Astrocyte of the spinal cord (primary cell): ENCODE measurements around the gene PDCD10.
A peak's percentile ranks its signal among the peaks of the same experiment; 100 is the strongest.

ENCODE experiments used
- DNase-seq: peaks from one replicate; pipeline ENCODE4 v3.0.0; 2011; ENCODE audit warnings: low read depth, low spot score
- H3K4me3 ChIP-seq: 2 replicates; pipeline ENCODE4 v1.5.1; 2011; ENCODE audit warnings: low read depth, mild to moderate bottlenecking, low read length, moderate library complexity
- in situ Hi-C: cut with HindIII; loops from 2 replicates; pipeline ENCODE4 v1.10.0; 2017; ENCODE audit warnings: low sequenced_read_pairs
- TF ChIP-seq, protein P1 (sequence below): IDR thresholded peaks from 2 replicates; pipeline ENCODE4 v1.5.1; 2012; ENCODE audit warnings: low read depth, mild to moderate bottlenecking, low read length, inconsistent platforms

PDCD10 gene

DNA sequence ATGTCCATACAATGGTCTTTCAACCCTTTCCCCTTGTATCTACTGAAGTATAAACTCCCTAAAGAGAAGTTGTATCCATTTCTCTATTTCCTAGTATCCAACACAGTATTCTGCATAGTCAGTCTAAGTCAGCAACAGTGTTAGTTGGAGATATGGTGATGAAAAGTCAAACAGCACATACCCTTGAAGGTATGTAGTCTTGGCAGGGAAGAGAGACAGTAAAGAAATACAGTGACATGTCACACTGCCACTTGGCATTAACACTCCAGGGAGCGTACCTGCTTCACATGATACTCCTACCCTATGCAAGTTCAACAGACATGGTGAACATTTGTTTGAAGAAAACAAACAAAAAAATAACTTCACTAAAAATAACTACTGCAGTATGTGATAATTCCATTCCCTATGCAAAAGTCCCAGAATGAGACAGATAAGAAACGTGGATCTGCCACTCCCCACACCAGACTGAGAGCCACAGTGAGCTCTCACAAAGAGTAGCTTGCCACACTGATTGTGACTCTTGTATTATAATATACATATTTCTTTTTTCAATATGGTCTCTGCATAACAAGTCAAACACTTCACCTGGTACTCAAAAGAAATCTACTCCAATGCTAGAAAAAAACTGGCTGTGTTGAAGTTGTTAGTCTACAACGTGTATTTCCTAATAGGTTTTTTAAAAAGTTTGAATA lies 5.9 kb downstream of the PDCD10 start:
- in situ Hi-C loops, result no loop called here
- TF ChIP-seq, protein P1, sequence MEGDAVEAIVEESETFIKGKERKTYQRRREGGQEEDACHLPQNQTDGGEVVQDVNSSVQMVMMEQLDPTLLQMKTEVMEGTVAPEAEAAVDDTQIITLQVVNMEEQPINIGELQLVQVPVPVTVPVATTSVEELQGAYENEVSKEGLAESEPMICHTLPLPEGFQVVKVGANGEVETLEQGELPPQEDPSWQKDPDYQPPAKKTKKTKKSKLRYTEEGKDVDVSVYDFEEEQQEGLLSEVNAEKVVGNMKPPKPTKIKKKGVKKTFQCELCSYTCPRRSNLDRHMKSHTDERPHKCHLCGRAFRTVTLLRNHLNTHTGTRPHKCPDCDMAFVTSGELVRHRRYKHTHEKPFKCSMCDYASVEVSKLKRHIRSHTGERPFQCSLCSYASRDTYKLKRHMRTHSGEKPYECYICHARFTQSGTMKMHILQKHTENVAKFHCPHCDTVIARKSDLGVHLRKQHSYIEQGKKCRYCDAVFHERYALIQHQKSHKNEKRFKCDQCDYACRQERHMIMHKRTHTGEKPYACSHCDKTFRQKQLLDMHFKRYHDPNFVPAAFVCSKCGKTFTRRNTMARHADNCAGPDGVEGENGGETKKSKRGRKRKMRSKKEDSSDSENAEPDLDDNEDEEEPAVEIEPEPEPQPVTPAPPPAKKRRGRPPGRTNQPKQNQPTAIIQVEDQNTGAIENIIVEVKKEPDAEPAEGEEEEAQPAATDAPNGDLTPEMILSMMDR, result no peak
- H3K4me3 ChIP-seq, result no peak overlapping the region
- no peak for DNase-seq

DNA sequence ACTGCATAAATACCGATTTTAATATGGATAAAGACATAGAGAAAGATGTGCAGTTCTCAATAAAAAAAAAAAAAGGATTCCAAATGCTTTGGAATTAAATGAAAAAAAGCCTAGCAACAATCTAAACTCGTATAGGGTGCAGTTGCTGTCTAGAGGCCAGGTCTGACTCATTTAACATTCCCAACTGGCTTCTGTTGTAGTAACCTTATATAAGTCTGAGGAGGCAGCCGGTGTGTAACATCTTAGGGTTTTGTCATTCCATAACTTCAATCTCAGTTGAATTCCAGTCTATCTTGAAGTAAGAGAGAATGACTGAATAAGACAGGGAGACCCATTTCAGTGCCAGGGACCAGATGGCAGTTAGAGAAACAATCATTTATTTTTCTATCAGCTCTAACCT lies 6.5 kb downstream of the PDCD10 start:
- TF ChIP-seq, protein P1, result no peak
- peak; percentile 69 for DNase-seq
- H3K4me3 ChIP-seq, result no peak overlapping the region
- in situ Hi-C loops, result no loop called here

DNA sequence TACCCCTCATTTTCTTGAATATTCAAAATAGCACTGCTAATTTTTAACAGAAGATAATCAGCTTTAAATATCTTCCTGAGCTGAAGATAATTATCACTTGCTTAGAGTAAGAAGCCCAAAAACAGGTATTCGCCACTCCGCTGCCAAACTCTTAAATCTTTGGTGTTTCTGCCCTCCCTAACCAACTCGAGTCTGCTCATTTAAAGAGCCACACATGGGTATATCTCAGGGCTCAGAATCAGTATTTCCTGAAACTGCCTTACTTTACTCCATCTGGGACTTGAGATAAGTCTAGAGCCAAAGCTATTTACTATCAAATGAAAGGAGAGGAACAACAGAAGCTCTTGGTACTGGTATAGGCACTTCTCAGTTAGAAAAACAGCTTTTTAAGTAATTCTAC lies 10.8 kb downstream of the PDCD10 start:
- DNase-seq, result no peak
- H3K4me3 ChIP-seq, result no peak overlapping the region
- in situ Hi-C loops, result no loop called here
- TF ChIP-seq, protein P1, result no peak

DNA sequence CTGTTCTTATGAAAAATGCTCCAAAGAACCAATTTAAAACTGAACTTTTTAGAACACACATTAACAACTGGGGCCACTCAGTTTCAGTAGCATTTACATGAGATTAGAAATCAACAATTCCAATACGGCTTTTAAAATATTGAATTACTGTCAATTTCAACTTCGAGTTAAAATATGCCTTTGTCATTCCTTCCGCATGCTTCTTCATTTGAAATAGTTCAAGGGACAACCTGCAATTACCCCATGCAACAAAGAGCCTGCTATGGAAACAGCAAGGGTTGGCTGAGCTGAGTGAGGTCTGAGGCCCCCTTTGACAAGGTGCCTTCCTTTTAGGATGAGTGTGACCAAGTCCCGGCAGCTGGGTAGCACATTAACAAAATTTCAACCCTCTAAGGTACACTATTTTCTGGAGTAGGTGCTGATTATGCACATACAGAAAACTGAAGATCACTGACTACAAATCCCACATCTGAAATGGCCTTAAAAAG lies 11.6 kb downstream of the PDCD10 start:
- in situ Hi-C loops, result no loop called here
- DNase-seq, result no peak

DNA sequence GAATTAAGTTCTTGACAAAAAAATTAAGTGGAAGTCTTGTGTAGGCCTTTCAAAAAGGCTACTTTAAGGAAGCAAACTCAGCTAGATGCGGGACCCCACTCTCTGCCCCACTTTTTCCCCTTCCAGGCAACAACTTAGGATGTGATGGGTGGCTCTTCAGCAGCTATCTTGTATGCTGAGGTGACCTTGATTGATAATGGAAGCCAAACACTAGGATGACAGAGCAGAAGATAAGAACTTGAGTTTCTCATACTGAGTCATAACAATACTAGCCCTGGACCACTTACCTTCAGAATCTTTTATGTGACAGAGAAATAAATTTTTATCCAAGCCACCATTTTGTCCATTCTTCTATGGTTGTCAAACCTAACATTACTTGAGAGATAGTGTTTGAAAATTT lies 16.1 kb downstream of the PDCD10 start:
- TF ChIP-seq, protein P1, result no peak
- DNase-seq, result no peak
- H3K4me3 ChIP-seq, result no peak overlapping the region
- in situ Hi-C loops, result no loop called here

More for the DNA sequence above, 11.6 kb downstream of the PDCD10 start:
- TF ChIP-seq, protein P1, result no peak
- no peak overlapping the region for H3K4me3 ChIP-seq

DNA sequence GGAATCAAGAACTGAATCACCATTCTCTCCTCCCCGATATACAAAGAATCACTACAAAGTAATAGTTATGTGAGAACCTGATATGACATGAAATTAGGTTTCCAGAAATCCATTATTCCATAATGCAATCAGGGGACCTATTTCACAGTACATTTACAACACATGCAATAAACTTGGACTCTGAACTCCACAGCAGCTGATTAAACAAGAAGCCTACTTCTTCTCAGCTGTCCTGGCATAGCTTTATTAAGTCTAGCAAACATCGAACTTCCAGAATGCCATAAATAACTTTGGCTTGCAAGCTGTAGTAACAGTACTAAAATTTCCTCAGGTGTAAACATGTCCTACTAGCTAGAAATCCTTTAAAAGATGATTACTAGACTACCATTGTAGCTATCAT lies 17.8 kb downstream of the PDCD10 start:
- no peak overlapping the region for H3K4me3 ChIP-seq
- in situ Hi-C loops, result no loop called here
- no peak for DNase-seq
- TF ChIP-seq, protein P1, result no peak

DNA sequence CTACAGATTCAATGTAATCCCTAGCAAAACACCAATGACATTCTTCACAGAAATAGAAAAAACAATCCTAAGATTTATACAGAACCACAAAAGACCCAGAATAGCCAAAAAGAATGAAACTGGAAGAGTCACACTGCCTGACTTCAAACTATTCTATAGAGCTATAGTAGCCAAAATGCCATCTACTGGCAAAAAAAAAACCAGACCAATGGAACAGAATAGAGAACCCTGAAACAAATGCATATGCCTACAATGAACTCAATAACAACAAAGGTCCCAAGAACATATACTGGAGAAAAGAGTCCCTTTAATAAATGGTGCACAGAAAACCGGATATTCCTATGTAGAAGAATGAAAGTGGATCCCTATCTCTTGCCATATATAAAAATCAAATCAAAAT lies 19.8 kb downstream of the PDCD10 start:
- in situ Hi-C loops, result no loop called here
- H3K4me3 ChIP-seq, result no peak overlapping the region
- DNase-seq, result no peak
- TF ChIP-seq, protein P1, result no peak
